Activated CD4-positive, alpha-beta T cell treated with anti-CD3 and anti-CD28 coated beads for 36 hours (primary cell): ENCODE measurements around the gene AVPR1B. TPM values are rescaled to one million over a fixed set of nuclear protein-coding genes. Genes with fewer than 3 reads are reported as not detected.

Experiments
- ATAC-seq: fragments of 200-7000 bp; cut with Tn5 transposase; one replicate; pipeline ENCODE4 v1.10.0; 2021; ENCODE audit warnings: mild to moderate bottlenecking, moderate library complexity
- CTCF ChIA-PET: fragments of 350-600 bp; sonication (Branson Sonifier 250); formaldehyde crosslinking; loops from one replicate; lab custom pipeline; 2021; ENCODE audit warnings: antibody characterized with exemption; lab: Charles Lee
- POLR2A ChIA-PET: fragments of 350-600 bp; sonication (Branson Sonifier 250); formaldehyde crosslinking; loops from one replicate; lab custom pipeline; 2021; ENCODE audit warnings: antibody characterized with exemption, inconsistent platforms; lab: Charles Lee
- DNase-seq: peaks from one replicate; pipeline ENCODE4 v3.0.0-alpha.2; 2020
- H3K27ac Mint-ChIP-seq: one replicate; pipeline ENCODE4 v1.8.0; 2021; ENCODE audit warnings: mixed read lengths
- H3K27me3 Mint-ChIP-seq: one replicate; pipeline ENCODE4 v1.8.0; 2021; ENCODE audit warnings: mixed read lengths
- H3K36me3 Mint-ChIP-seq: one replicate; pipeline ENCODE4 v1.8.0; 2021; ENCODE audit warnings: low read depth, mixed read lengths
- H3K4me1 Mint-ChIP-seq: one replicate; pipeline ENCODE4 v1.8.0; 2021; ENCODE audit warnings: mixed read lengths
- H3K4me3 Mint-ChIP-seq: one replicate; pipeline ENCODE4 v1.8.0; 2021; ENCODE audit warnings: mild to moderate bottlenecking, moderate library complexity, mixed read lengths
- H3K9me3 Mint-ChIP-seq: one replicate; pipeline ENCODE4 v1.8.0; 2021; ENCODE audit warnings: low read depth, mixed read lengths
- intact Hi-C, 2 experiments: fragments of 100-400 bp; cut with DNase I in 1 of 2; cut with micrococcal nuclease in 1 of 2; formaldehyde crosslinking; loops; one replicate each; pipeline versions ENCODE4 v1.14.2 to v1.15.1; 2022 to 2024; cut with DNase I, micrococcal nuclease
- total RNA-seq, 2 experiments: library from RNA; stranded (reverse); gene quantifications; one replicate each; pipeline ENCODE4 v1.2.3, GENCODE V29; 2021

AVPR1B gene
- total RNA-seq, 2 experiments from 2014 or later: not detected

GRCh38 chr1:206128196-206128595, 11.0 kb upstream of the AVPR1B start:
- Mint-ChIP-seq H3K4me3 (no peak overlapping the region), H3K36me3 (no peaks in the 10 kb centered on the region), H3K27ac (no peak overlapping the region), H3K4me1 (no peaks in the 10 kb centered on the region), H3K27me3 (peaks cover 17% of the 10 kb centered on the region), H3K9me3 (no peaks in the 10 kb centered on the region)
- ChIA-PET POLR2A (no interaction called here), CTCF (interaction anchor here (0.7 to 1.3 kb wide), 3 partner anchors 17 to 151 kb away, joined by 3 to 7 read pairs (median 3); no protein-coding TSS in a partner anchor)
- intact Hi-C loops: no loop called here
- ATAC-seq: no peak
- no peak for DNase-seq

- ATAC-seq (no peak), DNase-seq (no peak)
- Mint-ChIP-seq H3K9me3 (peaks cover 3% of the 10 kb centered on the region), H3K4me1 (no peaks in the 10 kb centered on the region), H3K27me3 (peaks cover 20% of the 10 kb centered on the region), H3K27ac (no peak overlapping the region), H3K36me3 (no peaks in the 10 kb centered on the region), H3K4me3 (no peak overlapping the region)
- intact Hi-C loops: no loop called here
- POLR2A ChIA-PET: interaction anchor here (0.6 kb wide), 1 partner anchor 1263 kb away, joined by 3 read pairs; no protein-coding TSS in a partner anchor
- CTCF ChIA-PET: interaction anchor here (1.3 kb wide), 2 partner anchors 39 to 150 kb away, joined by 3 to 7 read pairs; no protein-coding TSS in a partner anchor
Observed at GRCh38 chr1:206127336-206127735, 10.1 kb upstream of the AVPR1B start.

- H3K9me3 Mint-ChIP-seq: peaks cover 8% of the 10 kb centered on the region
- ATAC-seq (no peak), DNase-seq (no peak)
- H3K4me3 Mint-ChIP-seq: no peak overlapping the region
- no peaks in the 10 kb centered on the region for H3K4me1 Mint-ChIP-seq
- intact Hi-C loops: no loop called here
- ChIA-PET CTCF (interaction anchor here (1.5 kb wide), 1 partner anchor 19 kb away, joined by 4 read pairs; no protein-coding TSS in a partner anchor), POLR2A (no interaction called here)
- peaks cover 23% of the 10 kb centered on the region for H3K27me3 Mint-ChIP-seq
- peaks cover 3% of the 10 kb centered on the region for H3K36me3 Mint-ChIP-seq
- H3K27ac Mint-ChIP-seq: no peak overlapping the region
Observed at GRCh38 chr1:206125346-206125745, 8.2 kb upstream of the AVPR1B start.

- DNase-seq (no peak), ATAC-seq (no peak)
- POLR2A ChIA-PET: no interaction called here
- peaks cover 3% of the 10 kb centered on the region for H3K4me1 Mint-ChIP-seq
- intact Hi-C loops: no loop called here
- peaks cover 8% of the 10 kb centered on the region for H3K9me3 Mint-ChIP-seq
- peaks cover 33% of the 10 kb centered on the region for H3K27me3 Mint-ChIP-seq
- peaks cover 3% of the 10 kb centered on the region for H3K36me3 Mint-ChIP-seq
- CTCF ChIA-PET: interaction anchor here (0.6 kb wide), 1 partner anchor 23 kb away, joined by 3 read pairs; no protein-coding TSS in a partner anchor
- H3K4me3 Mint-ChIP-seq: no peak overlapping the region
- no peak overlapping the region for H3K27ac Mint-ChIP-seq
Observed at GRCh38 chr1:206122686-206123085, 5.5 kb upstream of the AVPR1B start.

GRCh38 chr1:206121269-206121668, 4.1 kb upstream of the AVPR1B start:
- H3K4me3 Mint-ChIP-seq: no peak overlapping the region
- H3K27me3 Mint-ChIP-seq: peaks cover 40% of the 10 kb centered on the region
- H3K36me3 Mint-ChIP-seq: peaks cover 3% of the 10 kb centered on the region
- CTCF ChIA-PET: interaction anchor here (1.0 kb wide), 2 partner anchors 14 to 15 kb away, joined by 4 to 5 read pairs; no protein-coding TSS in a partner anchor
- no peak for DNase-seq
- intact Hi-C loops: no loop called here
- POLR2A ChIA-PET: no interaction called here
- ATAC-seq: no peak
- H3K9me3 Mint-ChIP-seq: peaks cover 8% of the 10 kb centered on the region
- H3K27ac Mint-ChIP-seq: no peak overlapping the region
- peaks cover 8% of the 10 kb centered on the region for H3K4me1 Mint-ChIP-seq

GRCh38 chr1:206120406-206120805, 3.2 kb upstream of the AVPR1B start:
- peaks cover 3% of the 10 kb centered on the region for H3K36me3 Mint-ChIP-seq
- H3K4me1 Mint-ChIP-seq: peaks cover 8% of the 10 kb centered on the region
- CTCF ChIA-PET: no interaction called here
- H3K27me3 Mint-ChIP-seq: peaks cover 41% of the 10 kb centered on the region
- H3K9me3 Mint-ChIP-seq: peaks cover 8% of the 10 kb centered on the region
- POLR2A ChIA-PET: no interaction called here
- no peak overlapping the region for H3K4me3 Mint-ChIP-seq
- ATAC-seq: no peak
- H3K27ac Mint-ChIP-seq: no peak overlapping the region
- no peak for DNase-seq
- intact Hi-C loops: no loop called here

- Mint-ChIP-seq H3K9me3 (peaks cover 4% of the 10 kb centered on the region), H3K4me3 (no peak overlapping the region), H3K27ac (no peak overlapping the region), H3K4me1 (peaks cover 8% of the 10 kb centered on the region), H3K36me3 (peaks cover 3% of the 10 kb centered on the region), H3K27me3 (peaks cover 38% of the 10 kb centered on the region)
- intact Hi-C loops: no loop called here
- ATAC-seq (no peak), DNase-seq (no peak)
- POLR2A ChIA-PET: no interaction called here
- CTCF ChIA-PET: no interaction called here
Observed at GRCh38 chr1:206116873-206117150, 376 bp downstream of the AVPR1B start.

- Mint-ChIP-seq H3K4me1 (peaks cover 8% of the 10 kb centered on the region), H3K27ac (no peak overlapping the region), H3K36me3 (peaks cover 2% of the 10 kb centered on the region), H3K27me3 (peaks cover 38% of the 10 kb centered on the region), H3K9me3 (peaks cover 3% of the 10 kb centered on the region), H3K4me3 (no peak overlapping the region)
- ATAC-seq (no peak), DNase-seq (no peak)
- intact Hi-C loops: no loop called here
- CTCF ChIA-PET: no interaction called here
- POLR2A ChIA-PET: no interaction called here
Observed at GRCh38 chr1:206116191-206116872, 856 bp downstream of the AVPR1B start.

GRCh38 chr1:206115791-206116190, 1.4 kb downstream of the AVPR1B start:
- POLR2A ChIA-PET: no interaction called here
- intact Hi-C loops: no loop called here

GRCh38 chr1:206114692-206115640, 2.2 kb downstream of the AVPR1B start:
- intact Hi-C loops: no loop called here
- ChIA-PET CTCF (interaction anchor here (0.5 to 2.0 kb wide), 7 partner anchors 9 to 612 kb away, joined by 3 to 13 read pairs (median 4); no protein-coding TSS in a partner anchor), POLR2A (no interaction called here)
- peaks cover 8% of the 10 kb centered on the region for H3K4me1 Mint-ChIP-seq
- no peak overlapping the region for H3K27ac Mint-ChIP-seq
- H3K27me3 Mint-ChIP-seq: peaks cover 30% of the 10 kb centered on the region
- no peak overlapping the region for H3K4me3 Mint-ChIP-seq
- no peaks in the 10 kb centered on the region for H3K36me3 Mint-ChIP-seq
- DNase-seq (no peak), ATAC-seq (no peak)
- H3K9me3 Mint-ChIP-seq: no peaks in the 10 kb centered on the region

More at GRCh38 chr1:206115791-206116190, 1.4 kb downstream of the AVPR1B start:
- Mint-ChIP-seq H3K4me1 (peaks cover 8% of the 10 kb centered on the region), H3K9me3 (no peaks in the 10 kb centered on the region), H3K27ac (no peak overlapping the region), H3K36me3 (no peaks in the 10 kb centered on the region), H3K27me3 (peaks cover 35% of the 10 kb centered on the region), H3K4me3 (no peak overlapping the region)
- no peak for ATAC-seq
- CTCF ChIA-PET: interaction anchor here (1.5 to 2.0 kb wide), 2 partner anchors 10 to 86 kb away, joined by 7 to 13 read pairs; no protein-coding TSS in a partner anchor
- DNase-seq: no peak

- intact Hi-C loops: no loop called here
- Mint-ChIP-seq H3K27ac (no peak overlapping the region), H3K4me3 (no peak overlapping the region), H3K36me3 (no peaks in the 10 kb centered on the region), H3K27me3 (peaks cover 18% of the 10 kb centered on the region), H3K9me3 (no peaks in the 10 kb centered on the region), H3K4me1 (peaks cover 6% of the 10 kb centered on the region)
- ChIA-PET CTCF (interaction anchor here (1.0 kb wide), 1 partner anchor 83 kb away, joined by 3 read pairs; no protein-coding TSS in a partner anchor), POLR2A (no interaction called here)
- ATAC-seq (no peak), DNase-seq (no peak)
Observed at GRCh38 chr1:206112600-206113301, 4.4 kb downstream of the AVPR1B start.
